Activated CD4-positive, CD25-positive, alpha-beta regulatory T cell treated with anti-CD3 and anti-CD28 coated beads, Interleukin-2, amount 50 U/mL, for 24 hours (primary cell): Measurements from ENCODE around the gene ALDH3B1.

Source experiments
- ATAC-seq, 2 donors: fragments of 150-1000 bp; cut with Tn5 transposase; one replicate each; pipeline ENCODE4 v1.10.0; 2021; ENCODE audit warnings: mild to moderate bottlenecking in 1 of 2, moderate library complexity in 1 of 2

Gene ALDH3B1

DNA sequence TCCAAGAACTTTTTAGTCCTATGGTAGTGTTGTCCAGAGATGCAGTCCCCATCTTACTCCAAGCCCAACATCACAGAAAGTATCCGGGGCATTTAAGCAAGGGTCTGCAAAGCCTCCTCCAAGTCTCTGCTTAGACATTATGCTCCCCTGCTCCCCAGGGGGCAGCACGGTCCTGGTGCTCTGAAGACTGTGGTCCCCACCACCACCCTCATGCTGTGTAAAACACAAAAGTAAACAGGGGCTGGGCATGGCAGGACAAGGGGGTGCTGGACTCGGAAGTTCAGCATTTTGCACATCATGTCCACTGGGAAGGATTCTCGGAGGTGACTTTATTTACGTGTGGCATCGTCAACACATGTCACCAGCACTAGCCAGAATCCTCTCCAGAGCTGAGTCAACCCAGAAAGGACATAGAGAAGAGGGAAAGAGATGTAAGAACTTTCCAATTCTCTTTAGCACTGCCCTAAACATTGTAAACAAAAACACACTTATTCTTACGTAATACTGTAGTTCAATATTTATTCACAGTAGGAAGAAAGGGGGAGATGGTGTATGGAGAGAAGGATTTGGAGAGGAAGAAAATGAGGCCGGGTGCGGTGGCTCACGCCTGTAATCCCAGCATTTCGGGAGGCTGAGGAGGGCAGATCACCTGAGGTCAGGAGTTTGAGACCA is 66.4 kb downstream of the ALDH3B1 start:
- ATAC-seq: no peak

DNA sequence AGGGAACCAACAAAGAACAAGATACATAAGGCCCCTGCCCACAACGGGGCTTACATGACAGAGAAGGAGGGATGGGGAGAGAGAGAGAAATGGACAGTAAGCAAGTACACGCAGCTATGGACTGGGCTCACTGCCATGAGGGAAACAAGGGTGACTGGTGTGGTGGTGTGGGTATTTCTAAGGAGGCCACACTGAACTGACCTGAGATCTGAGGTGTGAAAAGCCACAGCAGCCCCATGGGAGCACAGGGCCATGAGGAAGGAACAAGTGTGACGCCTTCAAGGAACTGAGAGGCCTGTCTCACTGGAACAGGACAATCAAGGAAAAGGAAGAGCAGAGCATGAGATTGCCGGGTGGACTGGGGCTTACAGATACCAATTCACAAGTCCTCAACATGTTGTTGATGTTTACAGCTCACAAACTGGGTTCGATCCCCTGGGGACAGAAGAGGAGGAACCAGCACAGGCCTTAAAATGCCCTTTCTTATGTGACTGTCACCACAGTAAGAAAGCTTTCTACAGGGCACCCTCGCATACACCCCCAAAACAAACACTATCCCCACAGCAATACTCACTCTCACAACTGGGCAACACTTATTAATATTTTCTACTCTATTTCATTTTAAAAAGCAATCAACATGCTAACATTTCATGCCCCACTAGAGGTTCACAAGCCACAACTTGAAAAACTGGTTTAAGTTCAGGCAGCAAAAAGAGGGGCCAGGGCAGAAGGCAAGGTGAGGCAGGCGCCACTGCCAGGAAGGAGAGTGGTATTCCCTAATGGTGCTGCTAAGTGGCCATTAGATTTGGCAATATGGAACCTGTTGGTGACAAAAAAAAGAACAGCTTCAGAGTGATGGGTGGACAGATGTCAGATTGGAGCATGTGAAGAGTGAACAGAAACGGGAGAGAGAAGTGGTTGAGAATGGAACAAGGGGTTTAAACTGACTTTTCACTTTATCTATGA is 67.8 kb downstream of the ALDH3B1 start:
- ATAC-seq: no peak
